Keratinocyte (primary cell): Measurements from ENCODE around the gene AOAH. TPM values are rescaled to one million over a fixed set of nuclear protein-coding genes. Genes with fewer than 3 reads are reported as not detected.

Experiments used
- DNase-seq: peaks from one replicate; pipeline ENCODE4 v3.0.0-alpha.2; 2011; ENCODE audit warnings: low read depth, missing footprints, low spot score
- FAIRE-seq: peaks from 2 replicates; lab custom pipeline; 2011; peaks lifted over from hg19 to GRCh38; lab: Jason Lieb, UNC
- H2AFZ ChIP-seq: 2 replicates; pipeline ENCODE4 v1.6.0; 2012; ENCODE audit warnings: low read length, control low read depth, inconsistent platforms; ENCODE audit not compliant: control insufficient read depth
- H3K27ac ChIP-seq: 2 replicates; pipeline ENCODE4 v1.5.1; 2011; ENCODE audit warnings: low read length; ENCODE audit not compliant: control insufficient read depth, insufficient read depth
- H3K27me3 ChIP-seq: 3 replicates; pipeline ENCODE4 v1.6.0; 2011; ENCODE audit warnings: low read length; ENCODE audit not compliant: control insufficient read depth, insufficient read depth; ENCODE audit errors: extremely low read depth
- H3K36me3 ChIP-seq, 2 experiments: 2 replicates in 1 of 2; 3 replicates in 1 of 2; pipeline ENCODE4 v1.5.1; 2011; ENCODE audit warnings: low read length in 2 of 2, mild to moderate bottlenecking in 1 of 2; ENCODE audit not compliant: control insufficient read depth in 2 of 2, insufficient read depth in 2 of 2; ENCODE audit errors: extremely low read depth in 1 of 2
- H3K4me1 ChIP-seq: 3 replicates; pipeline ENCODE4 v1.5.1; 2011; ENCODE audit warnings: low read length; ENCODE audit not compliant: control insufficient read depth, insufficient read depth; ENCODE audit errors: extremely low read depth
- H3K4me2 ChIP-seq: 3 replicates; pipeline ENCODE4 v1.6.0; 2011; ENCODE audit warnings: low read depth, low read length; ENCODE audit not compliant: control insufficient read depth, insufficient read depth; ENCODE audit errors: extremely low read depth
- H3K4me3 ChIP-seq, 3 experiments: fragments of 200-600 bp in 1 of 3; sonication (generic) in 1 of 3; 2 replicates in 2 of 3; 3 replicates in 1 of 3; pipeline ENCODE4 v1.5.1; 2011 to 2016; ENCODE audit warnings: low read length in 3 of 3, mild to moderate bottlenecking in 3 of 3, control low read depth in 2 of 3, inconsistent platforms in 1 of 3, low read depth in 1 of 3, mixed read lengths in 1 of 3, mixed run types in 1 of 3, moderate library complexity in 1 of 3; ENCODE audit not compliant: control insufficient read depth in 2 of 3, insufficient read depth in 2 of 3; ENCODE audit errors: extremely low read depth in 1 of 3
- H3K79me2 ChIP-seq: 2 replicates; pipeline ENCODE4 v1.6.0; 2012; ENCODE audit warnings: low read length; ENCODE audit not compliant: control insufficient read depth, insufficient read depth
- H3K9ac ChIP-seq: 3 replicates; pipeline ENCODE4 v1.6.0; 2011; ENCODE audit warnings: low read length; ENCODE audit not compliant: control insufficient read depth, insufficient read depth; ENCODE audit errors: extremely low read depth
- H3K9me1 ChIP-seq: 3 replicates; pipeline ENCODE4 v1.6.0; 2011; ENCODE audit warnings: low read length; ENCODE audit not compliant: control insufficient read depth, insufficient read depth; ENCODE audit errors: extremely low read depth
- H3K9me3 ChIP-seq: 2 replicates; pipeline ENCODE4 v1.5.1; 2012; ENCODE audit warnings: low read depth, low read length; ENCODE audit not compliant: control insufficient read depth
- H4K20me1 ChIP-seq: 3 replicates; pipeline ENCODE4 v1.6.0; 2011; ENCODE audit warnings: low read length; ENCODE audit not compliant: control insufficient read depth, insufficient read depth; ENCODE audit errors: extremely low read depth
- CTCF ChIP-seq, 3 experiments: IDR thresholded peaks in 1 of 3; conservative IDR thresholded peaks in 1 of 3; optimal IDR thresholded peaks in 1 of 3; 2 replicates in 2 of 3; 3 replicates in 1 of 3; pipeline versions ENCODE3 to v1.5.1; 2011; ENCODE audit warnings: low read length in 3 of 3, mild to moderate bottlenecking in 3 of 3, moderate library complexity in 2 of 3, control low read depth in 1 of 3, inconsistent platforms in 1 of 3; ENCODE audit not compliant: insufficient read depth in 2 of 3; ENCODE audit errors: extremely low read depth in 1 of 3
- EZH2 ChIP-seq: IDR thresholded peaks from one replicate; pipeline ENCODE4 v1.6.1; 2012; ENCODE audit warnings: inconsistent platforms, mild to moderate bottlenecking, low read length, moderate library complexity
- dilution Hi-C: fragments of 300-500 bp; cut with MboI; formaldehyde crosslinking; loops from one replicate; pipeline ENCODE4 v1.7.0; 2020; ENCODE audit warnings: low sequenced_read_pairs; ENCODE audit not compliant: extremely low pct_ligation_motif_present
- polyA plus RNA-seq, 5 experiments: library from polyadenylated mRNA; depleted of rRNA in 3 of 5; stranded (reverse) in 3 of 5; stranded (forward) in 1 of 5; unstranded in 1 of 5; fragments of >200 nt; gene quantifications; 1 replicate in 1 of 5; 2 replicates in 3 of 5; 3 replicates in 1 of 5; pipeline versions ENCODE4 v1.2.1 to v1.2.3, GENCODE V29; 2011 to 2012; ENCODE audit warnings: missing spikeins in 2 of 5, low read depth in 1 of 5, low replicate concordance in 1 of 5

AOAH gene
- polyA plus RNA-seq, 1 donor (not counting 4 experiments of a cell fraction or from before 2014, with no cell fraction given): 0.43 TPM

GRCh38 chr7:36545291-36545690 lies 179.0 kb downstream of the AOAH start:
- no peak for TF ChIP-seq EZH2
- no peak for TF ChIP-seq CTCF (optimal IDR thresholded peaks at IDR 0.05 in 1 of 3, IDR thresholded peaks at IDR 0.05 in 1 of 3, conservative IDR thresholded peaks at IDR 0.05 in 1 of 3; ENCODE audit: extremely low read depth in 1 of 3, insufficient read depth in 2 of 3, low read length in 3 of 3)
- Histone ChIP-seq H2AFZ (no peak overlapping the region), H3K9me3 (no peaks in the 10 kb centered on the region), H3K4me3 (no peak overlapping the region), H3K79me2 (no peaks in the 10 kb centered on the region), H3K36me3 (no peaks in the 10 kb centered on the region), H3K9ac (no peak overlapping the region), H3K4me2 (no peak overlapping the region), H3K4me1 (no peaks in the 10 kb centered on the region), H3K9me1 (no peaks in the 10 kb centered on the region), H3K27ac (no peak overlapping the region), H3K27me3 (no peaks in the 10 kb centered on the region), H4K20me1 (no peaks in the 10 kb centered on the region)
- DNase-seq (no peak), FAIRE-seq (no peak)
- dilution Hi-C loops: no loop called here

GRCh38 chr7:36538126-36538525 lies 186.2 kb downstream of the AOAH start:
- Histone ChIP-seq H3K9ac (no peak overlapping the region), H3K79me2 (no peaks in the 10 kb centered on the region), H3K9me1 (no peaks in the 10 kb centered on the region), H3K27ac (no peak overlapping the region), H3K4me1 (peaks cover 4% of the 10 kb centered on the region), H3K27me3 (no peaks in the 10 kb centered on the region), H3K4me2 (no peak overlapping the region), H2AFZ (no peak overlapping the region), H4K20me1 (no peaks in the 10 kb centered on the region), H3K36me3 (no peaks in the 10 kb centered on the region), H3K4me3 (no peak overlapping the region), H3K9me3 (no peaks in the 10 kb centered on the region)
- FAIRE-seq: no peak
- no peak for DNase-seq
- dilution Hi-C loops: no loop called here
- TF ChIP-seq CTCF (optimal IDR thresholded peaks at IDR 0.05 in 1 of 3, IDR thresholded peaks at IDR 0.05 in 1 of 3, conservative IDR thresholded peaks at IDR 0.05 in 1 of 3; ENCODE audit: extremely low read depth in 1 of 3, insufficient read depth in 2 of 3, low read length in 3 of 3) (no peak), EZH2 (no peak)
